ENCODE measurements around the gene SGTA. TPM values are rescaled to one million over a fixed set of nuclear protein-coding genes. Genes with fewer than 3 reads are reported as not detected.

The SGTA gene
- total RNA-seq, 1 experiment from 2014 or later, result 109 TPM

DNA sequence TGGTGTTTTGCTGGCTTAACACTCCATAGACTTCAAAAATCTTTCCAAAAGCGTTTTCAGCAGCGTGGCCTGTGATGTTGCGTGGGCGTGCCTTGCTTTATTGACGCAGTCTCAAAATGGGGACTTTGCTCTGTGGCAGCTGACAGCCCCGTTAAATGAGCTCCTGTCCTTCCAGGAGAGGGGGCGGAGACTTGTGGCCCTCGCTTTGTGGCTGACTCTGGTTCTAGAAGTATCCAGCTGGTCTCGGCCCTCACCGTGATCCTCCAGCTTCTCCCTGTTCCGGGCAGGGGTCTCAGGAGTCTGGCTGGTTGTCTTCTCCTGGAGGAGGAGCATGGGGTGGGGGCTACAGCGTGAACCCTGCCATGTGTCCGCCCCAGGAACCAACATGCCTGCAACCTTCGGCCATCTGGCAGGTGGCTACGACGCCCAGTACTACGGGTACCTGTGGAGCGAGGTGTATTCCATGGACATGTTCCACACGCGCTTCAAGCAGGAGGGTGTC lies 28.2 kb upstream of the SGTA start:
- BruUV-seq (replicated peaks), result no TSS peak
- H4K20me1 ChIP-seq (ENCODE audit: insufficient read depth), result no peaks in the 10 kb centered on the region
- ATAC-seq (no peak), DNase-seq (ENCODE audit: low read depth, low spot score) (no peak)
- H3K79me2 ChIP-seq (ENCODE audit: insufficient read depth, low read length), result no peaks in the 10 kb centered on the region
- ChIA-PET RAD21 (ENCODE audit: low non-redundant PET in 1 of 2, low total read pairs in 2 of 2, uncharacterized antibody in 2 of 2, unreplicated experiment in 2 of 2) (no interaction called here), CTCF (no interaction called here), POLR2A (no interaction called here)
- no peaks in the 10 kb centered on the region; a peak in 1 of 4 replicates for H3K4me1 ChIP-seq (ENCODE audit: control insufficient read depth in 1 of 2, insufficient read depth in 2 of 2, low read length in 2 of 2)
- no peak overlapping the region for H3K27ac ChIP-seq (ENCODE audit: low read depth, low read length)
- no peak overlapping the region for H2AFZ ChIP-seq (ENCODE audit: low read depth, low read length, poor library complexity, severe bottlenecking)
- intact Hi-C loops (cut with micrococcal nuclease), result no loop called here
- no peaks in the 10 kb centered on the region for H3K27me3 ChIP-seq (ENCODE audit: insufficient read depth, low read length)
- peaks cover 8 to 30% of the 10 kb centered on the region in 2 experiments; a peak in 3 of 4 replicates for H3K36me3 ChIP-seq (ENCODE audit: control insufficient read depth in 1 of 2, insufficient read depth in 2 of 2, low read length in 2 of 2)
- no peaks in the 10 kb centered on the region for H3K9me3 ChIP-seq (ENCODE audit: control insufficient read depth in 1 of 2, insufficient read depth in 1 of 2, low read depth in 1 of 2, low read length in 2 of 2)
- TF ChIP-seq ZNF274 (IDR thresholded peaks at IDR 0.05; ENCODE audit: low read depth, low read length), result no peak
- TF ChIP-seq, protein P1, sequence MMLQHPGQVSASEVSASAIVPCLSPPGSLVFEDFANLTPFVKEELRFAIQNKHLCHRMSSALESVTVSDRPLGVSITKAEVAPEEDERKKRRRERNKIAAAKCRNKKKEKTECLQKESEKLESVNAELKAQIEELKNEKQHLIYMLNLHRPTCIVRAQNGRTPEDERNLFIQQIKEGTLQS (IDR thresholded peaks at IDR 0.05), result no peak
- TF ChIP-seq EGR1 (IDR thresholded peaks at IDR 0.05; ENCODE audit: low read depth), result no peak
- no peak for TF ChIP-seq EZH2phosphoT487 (IDR thresholded peaks at IDR 0.05; ENCODE audit: borderline replicate concordance)
- TF ChIP-seq CEBPB (IDR thresholded peaks at IDR 0.05; ENCODE audit: low read depth), result no peak
- no peak for TF ChIP-seq ZFX (IDR thresholded peaks at IDR 0.05)
- TF ChIP-seq POLR2AphosphoS5 (IDR thresholded peaks at IDR 0.05; ENCODE audit: low read depth, low read length), result no peak
- TF ChIP-seq, protein P2, sequence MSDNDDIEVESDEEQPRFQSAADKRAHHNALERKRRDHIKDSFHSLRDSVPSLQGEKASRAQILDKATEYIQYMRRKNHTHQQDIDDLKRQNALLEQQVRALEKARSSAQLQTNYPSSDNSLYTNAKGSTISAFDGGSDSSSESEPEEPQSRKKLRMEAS (IDR thresholded peaks at IDR 0.05), result no peak
- no peak for TF ChIP-seq ELF1 (IDR thresholded peaks at IDR 0.05; ENCODE audit: borderline replicate concordance, low read depth)
- no peak for TF ChIP-seq TCF7L2 (IDR thresholded peaks at IDR 0.05; ENCODE audit: borderline replicate concordance, extremely low read depth, insufficient read depth, insufficient read length)
- TF ChIP-seq, protein P3, sequence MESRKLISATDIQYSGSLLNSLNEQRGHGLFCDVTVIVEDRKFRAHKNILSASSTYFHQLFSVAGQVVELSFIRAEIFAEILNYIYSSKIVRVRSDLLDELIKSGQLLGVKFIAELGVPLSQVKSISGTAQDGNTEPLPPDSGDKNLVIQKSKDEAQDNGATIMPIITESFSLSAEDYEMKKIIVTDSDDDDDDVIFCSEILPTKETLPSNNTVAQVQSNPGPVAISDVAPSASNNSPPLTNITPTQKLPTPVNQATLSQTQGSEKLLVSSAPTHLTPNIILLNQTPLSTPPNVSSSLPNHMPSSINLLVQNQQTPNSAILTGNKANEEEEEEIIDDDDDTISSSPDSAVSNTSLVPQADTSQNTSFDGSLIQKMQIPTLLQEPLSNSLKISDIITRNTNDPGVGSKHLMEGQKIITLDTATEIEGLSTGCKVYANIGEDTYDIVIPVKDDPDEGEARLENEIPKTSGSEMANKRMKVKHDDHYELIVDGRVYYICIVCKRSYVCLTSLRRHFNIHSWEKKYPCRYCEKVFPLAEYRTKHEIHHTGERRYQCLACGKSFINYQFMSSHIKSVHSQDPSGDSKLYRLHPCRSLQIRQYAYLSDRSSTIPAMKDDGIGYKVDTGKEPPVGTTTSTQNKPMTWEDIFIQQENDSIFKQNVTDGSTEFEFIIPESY (IDR thresholded peaks at IDR 0.05; ENCODE audit: extremely low read depth, insufficient replicate concordance, low read length), result no peak
- no peak for TF ChIP-seq SRF (IDR thresholded peaks at IDR 0.05; ENCODE audit: low read depth)
- H3K9ac ChIP-seq (ENCODE audit: low read length), result no peak overlapping the region
- H3K4me3 ChIP-seq (replicated peaks in 1 of 2; ENCODE audit: low read depth in 1 of 2, low read length in 2 of 2), result no peak overlapping the region
- no peak overlapping the region for H3K4me2 ChIP-seq (ENCODE audit: low read length)
- no peaks in the 10 kb centered on the region for H3K9me2 ChIP-seq (ENCODE audit: insufficient read depth)

All from HCT116 (cell line).